ENCODE measurements around the gene CACNA1B. TPM values are rescaled to one million over a fixed set of nuclear protein-coding genes. Genes with fewer than 3 reads are reported as not detected.
"Not testable (repeated sequence)": the region's sequence is repeated elsewhere in the genome, so short reads cannot be mapped to it uniquely, and the experiment has no call there.

The CACNA1B gene
- total and polyA plus RNA-seq, 2 of the 13 experiments (the other 11 are each of a cell fraction or from before 2014, with no cell fraction given) = under 0.01 to 0.04 TPM

GRCh38 chr9:138126090-138126857 lies 248.7 kb downstream of the CACNA1B start:
- DNase-seq (ENCODE audit: low spot score); H3K36me3 ChIP-seq (replicated peaks in 1 of 2; ENCODE audit: control insufficient read depth in 1 of 2, insufficient read depth in 2 of 2, low read length in 2 of 2); intact Hi-C loops (cut with micrococcal nuclease; ENCODE audit: unreplicated experiment); BruUV-seq (replicated peaks); H4K20me1 ChIP-seq (ENCODE audit: insufficient read depth, low read length); H3K4me3 ChIP-seq (replicated peaks in 1 of 3; ENCODE audit: insufficient read depth in 1 of 3, low read depth in 2 of 3, low read length in 3 of 3); POLR2A ChIA-PET; ATAC-seq; H3K79me2 ChIP-seq (ENCODE audit: insufficient read depth, low read length); H2AFZ ChIP-seq (ENCODE audit: low read length); H3K9ac ChIP-seq (ENCODE audit: insufficient read depth, low read depth, low read length); H3K4me2 ChIP-seq (ENCODE audit: low read depth, low read length); H3K27ac ChIP-seq (ENCODE audit: extremely low read length, insufficient read depth, low read length); FAIRE-seq; CTCF ChIA-PET (ENCODE audit: low intra/inter-chr PET ratio, low total read pairs); H3K4me1 ChIP-seq (ENCODE audit: insufficient read depth, low read length); H3K9me3 ChIP-seq (ENCODE audit: low read length); in situ Hi-C loops (cut with HindIII; ENCODE audit: extremely low pct_ligation_motif_present, low pct_unique_long_range_greater_than_20kb): not testable (repeated sequence)
- peaks cover 2 to 22% of the 10 kb centered on the region in 2 experiments; a peak in 3 of 5 replicates for H3K27me3 ChIP-seq (ENCODE audit: control insufficient read depth in 1 of 2, insufficient read depth in 2 of 2, low read length in 2 of 2)
- WGBS (ENCODE audit: low lambda C conversion rate) = no CpG with 5 or more reads among the region's 42 CpGs
- peak; percentile 93 for TF ChIP-seq SETDB1 (CRISPR knock-in tag; IDR thresholded peaks at IDR 0.05; ENCODE audit: borderline replicate concordance)
- peak; percentile 60; the same call in 1 of the 2 replicates for TF ChIP-seq ZBTB33 (CRISPR knock-in tag; IDR thresholded peaks at IDR 0.05)
- peak; percentile 79; the same call in 1 of the 2 replicates for TF ChIP-seq ZNF768 (CRISPR knock-in tag; IDR thresholded peaks at IDR 0.05)
- peak; percentile 48 for TF ChIP-seq CTCF (CRISPR knock-in tag; IDR thresholded peaks at IDR 0.05)

Data from HepG2 (cell line).